ENCODE results near the gene FANCI.

DNA sequence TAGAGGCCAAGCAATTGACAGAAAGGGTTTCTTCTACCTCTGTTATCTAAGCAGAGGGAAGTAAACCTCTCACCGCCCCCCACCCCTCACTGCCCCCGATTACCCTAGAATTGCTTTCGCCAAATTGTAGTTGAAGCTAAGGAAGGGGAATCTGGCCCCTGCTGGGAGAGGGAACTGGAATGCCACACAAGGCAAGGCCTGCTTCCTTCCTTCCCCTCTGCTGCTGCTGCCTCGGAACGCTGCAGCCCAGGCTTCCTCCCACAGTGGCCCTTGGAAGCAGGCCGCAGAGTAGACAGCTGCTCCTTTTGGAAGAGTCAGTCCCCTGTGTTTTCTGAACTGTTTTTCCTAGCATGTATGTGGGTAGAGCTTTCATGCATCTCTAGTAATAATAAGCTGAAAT lies 44.0 kb upstream of the FANCI start:
- TF ChIP-seq SETDB1 (CRISPR knock-in tag; IDR thresholded peaks at IDR 0.05; ENCODE audit: borderline replicate concordance) (no peak), STAT5B (CRISPR knock-in tag; IDR thresholded peaks at IDR 0.05) (no peak), EZH2 (conservative IDR thresholded peaks at IDR 0.05; ENCODE audit: low read depth, low read length) (no peak), NBN (conservative IDR thresholded peaks at IDR 0.05) (no peak), ZFP62 (CRISPR knock-in tag; IDR thresholded peaks at IDR 0.05) (no peak), EP300 (IDR thresholded peaks at IDR 0.05; ENCODE audit: low read depth in 2 of 2, low read length in 2 of 2) (no peak), EP300 (CRISPR knock-in tag; IDR thresholded peaks at IDR 0.05; ENCODE audit: borderline replicate concordance) (no peak), SP2 (CRISPR knock-in tag; IDR thresholded peaks at IDR 0.05) (no peak), POLR2A (IDR thresholded peaks at IDR 0.05; ENCODE audit: insufficient read depth in 1 of 2, low read depth in 2 of 2, low read length in 2 of 2) (no peak), CREB3 (CRISPR knock-in tag; IDR thresholded peaks at IDR 0.05) (no peak), HCFC1 (IDR thresholded peaks at IDR 0.05; ENCODE audit: low read depth, low read length) (no peak)
- TF ChIP-seq, protein P1, sequence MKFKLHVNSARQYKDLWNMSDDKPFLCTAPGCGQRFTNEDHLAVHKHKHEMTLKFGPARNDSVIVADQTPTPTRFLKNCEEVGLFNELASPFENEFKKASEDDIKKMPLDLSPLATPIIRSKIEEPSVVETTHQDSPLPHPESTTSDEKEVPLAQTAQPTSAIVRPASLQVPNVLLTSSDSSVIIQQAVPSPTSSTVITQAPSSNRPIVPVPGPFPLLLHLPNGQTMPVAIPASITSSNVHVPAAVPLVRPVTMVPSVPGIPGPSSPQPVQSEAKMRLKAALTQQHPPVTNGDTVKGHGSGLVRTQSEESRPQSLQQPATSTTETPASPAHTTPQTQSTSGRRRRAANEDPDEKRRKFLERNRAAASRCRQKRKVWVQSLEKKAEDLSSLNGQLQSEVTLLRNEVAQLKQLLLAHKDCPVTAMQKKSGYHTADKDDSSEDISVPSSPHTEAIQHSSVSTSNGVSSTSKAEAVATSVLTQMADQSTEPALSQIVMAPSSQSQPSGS (CRISPR knock-in tag; IDR thresholded peaks at IDR 0.05): no peak
- TF ChIP-seq, protein P2, sequence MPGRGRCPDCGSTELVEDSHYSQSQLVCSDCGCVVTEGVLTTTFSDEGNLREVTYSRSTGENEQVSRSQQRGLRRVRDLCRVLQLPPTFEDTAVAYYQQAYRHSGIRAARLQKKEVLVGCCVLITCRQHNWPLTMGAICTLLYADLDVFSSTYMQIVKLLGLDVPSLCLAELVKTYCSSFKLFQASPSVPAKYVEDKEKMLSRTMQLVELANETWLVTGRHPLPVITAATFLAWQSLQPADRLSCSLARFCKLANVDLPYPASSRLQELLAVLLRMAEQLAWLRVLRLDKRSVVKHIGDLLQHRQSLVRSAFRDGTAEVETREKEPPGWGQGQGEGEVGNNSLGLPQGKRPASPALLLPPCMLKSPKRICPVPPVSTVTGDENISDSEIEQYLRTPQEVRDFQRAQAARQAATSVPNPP (CRISPR knock-in tag; IDR thresholded peaks at IDR 0.05): no peak
- TF ChIP-seq, protein P3, sequence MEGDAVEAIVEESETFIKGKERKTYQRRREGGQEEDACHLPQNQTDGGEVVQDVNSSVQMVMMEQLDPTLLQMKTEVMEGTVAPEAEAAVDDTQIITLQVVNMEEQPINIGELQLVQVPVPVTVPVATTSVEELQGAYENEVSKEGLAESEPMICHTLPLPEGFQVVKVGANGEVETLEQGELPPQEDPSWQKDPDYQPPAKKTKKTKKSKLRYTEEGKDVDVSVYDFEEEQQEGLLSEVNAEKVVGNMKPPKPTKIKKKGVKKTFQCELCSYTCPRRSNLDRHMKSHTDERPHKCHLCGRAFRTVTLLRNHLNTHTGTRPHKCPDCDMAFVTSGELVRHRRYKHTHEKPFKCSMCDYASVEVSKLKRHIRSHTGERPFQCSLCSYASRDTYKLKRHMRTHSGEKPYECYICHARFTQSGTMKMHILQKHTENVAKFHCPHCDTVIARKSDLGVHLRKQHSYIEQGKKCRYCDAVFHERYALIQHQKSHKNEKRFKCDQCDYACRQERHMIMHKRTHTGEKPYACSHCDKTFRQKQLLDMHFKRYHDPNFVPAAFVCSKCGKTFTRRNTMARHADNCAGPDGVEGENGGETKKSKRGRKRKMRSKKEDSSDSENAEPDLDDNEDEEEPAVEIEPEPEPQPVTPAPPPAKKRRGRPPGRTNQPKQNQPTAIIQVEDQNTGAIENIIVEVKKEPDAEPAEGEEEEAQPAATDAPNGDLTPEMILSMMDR (CRISPR knock-in tag; IDR thresholded peaks at IDR 0.05): no peak
- TF ChIP-seq, protein P4, sequence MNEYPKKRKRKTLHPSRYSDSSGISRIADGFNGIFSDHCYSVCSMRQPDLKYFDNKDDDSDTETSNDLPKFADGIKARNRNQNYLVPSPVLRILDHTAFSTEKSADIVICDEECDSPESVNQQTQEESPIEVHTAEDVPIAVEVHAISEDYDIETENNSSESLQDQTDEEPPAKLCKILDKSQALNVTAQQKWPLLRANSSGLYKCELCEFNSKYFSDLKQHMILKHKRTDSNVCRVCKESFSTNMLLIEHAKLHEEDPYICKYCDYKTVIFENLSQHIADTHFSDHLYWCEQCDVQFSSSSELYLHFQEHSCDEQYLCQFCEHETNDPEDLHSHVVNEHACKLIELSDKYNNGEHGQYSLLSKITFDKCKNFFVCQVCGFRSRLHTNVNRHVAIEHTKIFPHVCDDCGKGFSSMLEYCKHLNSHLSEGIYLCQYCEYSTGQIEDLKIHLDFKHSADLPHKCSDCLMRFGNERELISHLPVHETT (CRISPR knock-in tag; conservative IDR thresholded peaks at IDR 0.05): no peak

All from HepG2 (cell line).